Caco-2 (cell line): ENCODE results near the gene SLIT3. TPM values are rescaled to one million over a fixed set of nuclear protein-coding genes. Genes with fewer than 3 reads are reported as not detected.

Source experiments
- BruUV-seq: library from RNA; stranded (reverse); fragments of 400-500 nt; replicated peaks from 2 replicates; lab custom pipeline; 2021; lab: Mats Ljungman, UMichigan
- CTCF ChIA-PET: fragments of 300-600 bp; sonication (Branson Sonifier 250); formaldehyde crosslinking; loops from one replicate; lab custom pipeline; 2022; ENCODE audit warnings: antibody characterized with exemption; lab: Charles Lee
- POLR2A ChIA-PET: fragments of 300-600 bp; sonication (Branson Sonifier 250); formaldehyde crosslinking; loops from one replicate; lab custom pipeline; 2022; ENCODE audit warnings: antibody characterized with exemption; lab: Charles Lee
- DNase-seq, 2 experiments: peaks; one replicate each; pipeline versions ENCODE4 v3.0.0 to v3.0.0-alpha.2; 2020 to 2022
- H3K27me3 ChIP-seq: replicated peaks from 2 replicates; pipeline ENCODE4 v1.6.0; 2011; ENCODE audit warnings: low read length; ENCODE audit not compliant: control insufficient read depth, insufficient read depth
- H3K36me3 ChIP-seq: 2 replicates; pipeline ENCODE4 v1.5.1; 2011; ENCODE audit warnings: low read length; ENCODE audit not compliant: control insufficient read depth, insufficient read depth
- H3K4me1 ChIP-seq: fragments of 250-450 bp; sonication (Bioruptor Pico); 2 replicates; pipeline ENCODE4 v1.5.1; 2020; ENCODE audit warnings: mild to moderate bottlenecking
- H3K4me3 ChIP-seq: 2 replicates; pipeline ENCODE4 v1.5.1; 2011; ENCODE audit warnings: low read depth, mild to moderate bottlenecking, control low read depth, low read length
- H3K9me3 ChIP-seq: fragments of 250-450 bp; sonication (Bioruptor Pico); 2 replicates; pipeline ENCODE4 v1.5.1; 2020; ENCODE audit warnings: mild to moderate bottlenecking, moderate library complexity
- H3K27ac Mint-ChIP-seq: one replicate; pipeline ENCODE4 v1.8.0; 2022; ENCODE audit warnings: mixed read lengths; ENCODE audit not compliant: unreplicated experiment
- H3K27me3 Mint-ChIP-seq: one replicate; pipeline ENCODE4 v1.8.0; 2022; ENCODE audit warnings: mixed read lengths; ENCODE audit not compliant: insufficient read depth, unreplicated experiment
- H3K36me3 Mint-ChIP-seq: one replicate; pipeline ENCODE4 v1.8.0; 2022; ENCODE audit warnings: mild to moderate bottlenecking, mixed read lengths; ENCODE audit not compliant: insufficient read depth, unreplicated experiment
- H3K4me1 Mint-ChIP-seq: one replicate; pipeline ENCODE4 v1.8.0; 2022; ENCODE audit warnings: low read depth, mixed read lengths; ENCODE audit not compliant: unreplicated experiment
- H3K4me3 Mint-ChIP-seq: one replicate; pipeline ENCODE4 v1.8.0; 2022; ENCODE audit warnings: mild to moderate bottlenecking, moderate library complexity, mixed read lengths; ENCODE audit not compliant: unreplicated experiment
- H3K9me3 Mint-ChIP-seq: one replicate; pipeline ENCODE4 v1.8.0; 2022; ENCODE audit warnings: mixed read lengths; ENCODE audit not compliant: unreplicated experiment
- intact Hi-C: fragments of 100-400 bp; cut with micrococcal nuclease; formaldehyde crosslinking; loops from one replicate; pipeline ENCODE4 v1.10.0; 2022; ENCODE audit not compliant: unreplicated experiment
- total RNA-seq: library from RNA; stranded (reverse); gene quantifications from 2 replicates; pipeline ENCODE4 v1.2.3, GENCODE V29; 2022
- TF ChIP-seq, protein P1 (sequence below), 2 experiments: fragments of 200-600 bp in 1 of 2; IDR thresholded peaks; 1 replicate in 1 of 2; 2 replicates in 1 of 2; pipeline versions ENCODE4 v1.5.1 to v1.8.0; 2011 to 2022; ENCODE audit warnings: antibody characterized with exemption in 1 of 2, control low read depth in 1 of 2, inconsistent platforms in 1 of 2, low read depth in 1 of 2, low read length in 1 of 2, mild to moderate bottlenecking in 1 of 2, moderate library complexity in 1 of 2; ENCODE audit not compliant: insufficient read depth in 1 of 2, severe bottlenecking in 1 of 2, unreplicated experiment in 1 of 2

The SLIT3 gene
- total RNA-seq, 1 experiment from 2014 or later, result 2.1 TPM

GRCh38 chr5:169049712-169050111, 251.2 kb downstream of the SLIT3 start:
- Histone ChIP-seq H3K4me3 (no peak overlapping the region), H3K27me3 (no peaks in the 10 kb centered on the region), H3K36me3 (no peaks in the 10 kb centered on the region), H3K4me1 (no peaks in the 10 kb centered on the region), H3K9me3 (no peaks in the 10 kb centered on the region; the same call in 1 of the 2 replicates)
- intact Hi-C loops, result no loop called here
- Mint-ChIP-seq H3K27ac (no peak overlapping the region), H3K36me3 (no peaks in the 10 kb centered on the region), H3K4me1 (peaks cover 6% of the 10 kb centered on the region), H3K4me3 (no peak overlapping the region), H3K9me3 (no peaks in the 10 kb centered on the region), H3K27me3 (no peaks in the 10 kb centered on the region)
- no TSS peak for BruUV-seq
- TF ChIP-seq, protein P1, sequence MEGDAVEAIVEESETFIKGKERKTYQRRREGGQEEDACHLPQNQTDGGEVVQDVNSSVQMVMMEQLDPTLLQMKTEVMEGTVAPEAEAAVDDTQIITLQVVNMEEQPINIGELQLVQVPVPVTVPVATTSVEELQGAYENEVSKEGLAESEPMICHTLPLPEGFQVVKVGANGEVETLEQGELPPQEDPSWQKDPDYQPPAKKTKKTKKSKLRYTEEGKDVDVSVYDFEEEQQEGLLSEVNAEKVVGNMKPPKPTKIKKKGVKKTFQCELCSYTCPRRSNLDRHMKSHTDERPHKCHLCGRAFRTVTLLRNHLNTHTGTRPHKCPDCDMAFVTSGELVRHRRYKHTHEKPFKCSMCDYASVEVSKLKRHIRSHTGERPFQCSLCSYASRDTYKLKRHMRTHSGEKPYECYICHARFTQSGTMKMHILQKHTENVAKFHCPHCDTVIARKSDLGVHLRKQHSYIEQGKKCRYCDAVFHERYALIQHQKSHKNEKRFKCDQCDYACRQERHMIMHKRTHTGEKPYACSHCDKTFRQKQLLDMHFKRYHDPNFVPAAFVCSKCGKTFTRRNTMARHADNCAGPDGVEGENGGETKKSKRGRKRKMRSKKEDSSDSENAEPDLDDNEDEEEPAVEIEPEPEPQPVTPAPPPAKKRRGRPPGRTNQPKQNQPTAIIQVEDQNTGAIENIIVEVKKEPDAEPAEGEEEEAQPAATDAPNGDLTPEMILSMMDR (IDR thresholded peaks at IDR 0.05; ENCODE audit: insufficient read depth in 1 of 2, low read depth in 1 of 2, low read length in 1 of 2, severe bottlenecking in 1 of 2, unreplicated experiment in 1 of 2), result no peak
- DNase-seq, result no peak
- ChIA-PET CTCF (no interaction called here), POLR2A (no interaction called here)

GRCh38 chr5:169048181-169049125, 252.5 kb downstream of the SLIT3 start:
- Histone ChIP-seq H3K27me3 (no peaks in the 10 kb centered on the region), H3K36me3 (no peaks in the 10 kb centered on the region), H3K4me1 (no peaks in the 10 kb centered on the region), H3K4me3 (no peak overlapping the region), H3K9me3 (no peaks in the 10 kb centered on the region; the same call in 1 of the 2 replicates)
- no peak for DNase-seq
- intact Hi-C loops, result no loop called here
- BruUV-seq, result no TSS peak
- Mint-ChIP-seq H3K27ac (no peak overlapping the region), H3K36me3 (no peaks in the 10 kb centered on the region), H3K27me3 (no peaks in the 10 kb centered on the region), H3K9me3 (no peaks in the 10 kb centered on the region), H3K4me1 (peaks cover 6% of the 10 kb centered on the region), H3K4me3 (no peak overlapping the region)
- TF ChIP-seq, protein P1 (IDR thresholded peaks at IDR 0.05; ENCODE audit: insufficient read depth in 1 of 2, low read depth in 1 of 2, low read length in 1 of 2, severe bottlenecking in 1 of 2, unreplicated experiment in 1 of 2), result no peak
- ChIA-PET CTCF (no interaction called here), POLR2A (no interaction called here)

GRCh38 chr5:169044962-169045361, 256.0 kb downstream of the SLIT3 start:
- no peaks in the 10 kb centered on the region for H3K36me3 Mint-ChIP-seq
- H3K4me3 ChIP-seq, result no peak overlapping the region
- no peaks in the 10 kb centered on the region for H3K4me1 ChIP-seq
- CTCF ChIA-PET, result no interaction called here
- no peaks in the 10 kb centered on the region for H3K36me3 ChIP-seq
- no peak for DNase-seq
- no peak overlapping the region for H3K27ac Mint-ChIP-seq
- intact Hi-C loops, result no loop called here
- no TSS peak for BruUV-seq
- H3K4me1 Mint-ChIP-seq, result no peaks in the 10 kb centered on the region
- no peaks in the 10 kb centered on the region for H3K27me3 ChIP-seq
- POLR2A ChIA-PET, result no interaction called here
- TF ChIP-seq, protein P1 (IDR thresholded peaks at IDR 0.05; ENCODE audit: insufficient read depth in 1 of 2, low read depth in 1 of 2, low read length in 1 of 2, severe bottlenecking in 1 of 2, unreplicated experiment in 1 of 2), result no peak
- H3K9me3 ChIP-seq, result no peaks in the 10 kb centered on the region; the same call in 1 of the 2 replicates
- no peak overlapping the region for H3K4me3 Mint-ChIP-seq
- no peaks in the 10 kb centered on the region for H3K27me3 Mint-ChIP-seq
- no peaks in the 10 kb centered on the region for H3K9me3 Mint-ChIP-seq
